ENCODE measurements around the gene FBXW11. TPM values are rescaled to one million over a fixed set of nuclear protein-coding genes. Genes with fewer than 3 reads are reported as not detected.
A peak's percentile ranks its signal among the peaks of the same experiment; 100 is the strongest.

Gene FBXW11
- polyA plus RNA-seq (2012; ENCODE audit: insufficient read depth, insufficient read length): 24.2 TPM

DNA sequence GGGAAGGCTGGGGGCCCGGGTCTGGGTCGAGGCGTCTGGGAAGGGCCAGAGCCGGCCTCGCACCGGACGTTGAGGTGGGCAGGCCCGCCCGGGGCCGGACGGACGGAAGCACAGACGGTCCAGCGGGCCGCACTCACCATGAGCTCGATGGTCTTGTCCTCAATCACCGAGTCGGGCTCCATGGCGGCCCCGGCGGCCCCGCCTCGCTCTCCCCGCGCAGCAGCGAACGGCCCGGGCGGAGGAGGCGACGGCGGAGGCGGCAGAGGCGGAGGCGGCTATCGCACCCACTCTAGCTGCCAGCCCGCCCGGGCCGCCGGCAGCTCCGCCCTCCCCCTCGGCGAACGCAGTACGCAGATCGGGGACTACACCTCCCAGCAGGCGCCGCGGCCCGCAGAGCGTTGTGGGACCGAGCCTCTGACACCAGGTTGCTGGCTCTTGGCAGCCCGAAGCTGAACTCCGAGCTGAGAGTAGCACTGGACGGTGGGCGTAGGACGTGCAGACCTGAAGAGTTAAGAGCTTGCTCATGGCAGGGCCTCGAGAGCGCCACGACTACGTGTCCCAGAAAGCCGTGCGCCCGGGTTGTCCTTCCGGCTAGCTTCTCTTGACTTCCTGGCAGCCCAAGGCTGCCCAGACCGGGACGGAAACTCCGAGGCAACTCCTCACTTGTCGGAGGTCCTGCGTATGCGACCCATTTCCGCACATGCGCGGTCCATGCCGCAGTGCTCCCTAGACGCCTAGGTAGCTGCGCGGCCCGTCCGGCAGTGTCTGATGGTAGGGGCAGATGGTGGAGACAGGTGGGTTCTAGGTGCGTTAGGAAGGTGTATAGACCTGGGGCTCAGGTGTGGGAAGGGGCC lies at the start of gene FBXW11:
Gene FBXW11, minus strand, starts transcription at position 318 of the 854 bp plus-strand sequence. Its CDS starts 136 bp downstream, at position 182.
- H3K4me3 ChIP-seq (ENCODE audit: low read length): peak within 1 kb of the TSS; percentile 99
- DNase-seq (ENCODE audit: low read depth, low spot score): peak; percentile 94

DNA sequence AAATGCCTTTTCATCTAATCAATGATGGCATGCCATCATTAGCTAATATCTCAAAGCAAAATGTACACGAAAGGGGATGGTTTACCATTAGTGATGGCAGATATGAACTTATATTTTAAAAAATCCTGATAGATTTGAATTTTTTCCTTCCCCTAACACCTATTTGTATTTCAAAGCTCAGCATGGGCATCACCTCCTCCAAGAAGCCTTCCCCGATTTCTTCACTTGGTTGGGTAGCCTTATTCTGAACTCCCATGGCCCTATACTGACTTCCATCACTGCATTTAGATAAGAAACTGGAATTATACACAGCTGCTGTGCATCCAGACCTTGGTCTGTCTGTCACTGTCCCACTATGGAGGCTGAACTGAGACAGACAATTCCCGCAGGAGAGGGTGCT lies 49.6 kb upstream of the FBXW11 start:
- no peak for DNase-seq (ENCODE audit: low read depth, low spot score)
- H3K4me3 ChIP-seq (ENCODE audit: low read length): no peak overlapping the region

DNA sequence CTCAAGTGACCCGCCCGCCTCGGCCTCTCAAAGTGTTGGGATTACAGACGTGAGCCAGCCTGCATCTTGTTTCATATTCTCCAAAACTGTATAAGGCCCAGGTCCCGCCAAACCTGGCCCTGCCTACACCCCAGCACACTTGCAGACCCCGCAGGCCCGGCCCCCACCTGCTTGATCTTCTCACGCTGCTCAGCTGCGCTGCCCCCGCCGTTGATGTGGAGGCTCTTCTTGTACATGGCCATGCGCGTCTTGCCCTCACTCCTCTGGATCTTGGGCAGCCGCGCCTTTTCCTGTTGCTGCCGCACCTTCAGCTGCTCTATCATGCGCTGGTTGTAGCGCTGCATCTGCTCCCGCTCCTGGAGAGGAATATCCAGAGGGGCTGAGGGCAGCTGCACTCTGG lies 49.0 kb upstream of the FBXW11 start:
- H3K4me3 ChIP-seq (ENCODE audit: low read length): no peak overlapping the region

DNA sequence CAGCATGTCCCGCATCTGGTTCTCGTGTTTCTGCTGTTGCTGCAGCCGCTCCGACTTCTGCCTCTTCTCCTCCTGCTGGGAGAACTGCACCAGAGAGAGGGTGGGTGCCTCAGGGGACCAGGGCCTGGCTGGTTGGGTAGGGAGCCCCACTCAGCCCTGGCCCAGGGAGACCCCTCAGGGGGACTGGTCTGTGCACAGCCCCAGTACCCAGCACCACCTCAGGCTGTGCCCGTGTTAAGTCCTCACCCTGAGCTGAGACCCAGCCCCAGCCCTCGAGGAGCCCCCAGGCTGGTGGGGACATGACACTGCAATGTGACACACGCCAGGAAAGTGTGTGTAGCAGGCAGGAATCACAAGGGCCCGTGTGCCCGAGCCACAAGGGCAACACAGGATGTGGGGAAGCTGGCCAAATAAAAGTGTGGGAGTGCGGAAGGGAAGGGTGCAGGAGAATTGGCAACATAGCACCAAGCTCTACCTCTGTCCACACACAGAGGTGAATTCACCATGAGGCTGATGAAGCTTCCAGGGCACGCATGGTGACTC lies 48.2 kb upstream of the FBXW11 start:
- DNase-seq (ENCODE audit: low read depth, low spot score): no peak
- no peak overlapping the region for H3K4me3 ChIP-seq (ENCODE audit: low read length)

More for the DNA sequence above, 49.0 kb upstream of the FBXW11 start:
- no peak for DNase-seq (ENCODE audit: low read depth, low spot score)

DNA sequence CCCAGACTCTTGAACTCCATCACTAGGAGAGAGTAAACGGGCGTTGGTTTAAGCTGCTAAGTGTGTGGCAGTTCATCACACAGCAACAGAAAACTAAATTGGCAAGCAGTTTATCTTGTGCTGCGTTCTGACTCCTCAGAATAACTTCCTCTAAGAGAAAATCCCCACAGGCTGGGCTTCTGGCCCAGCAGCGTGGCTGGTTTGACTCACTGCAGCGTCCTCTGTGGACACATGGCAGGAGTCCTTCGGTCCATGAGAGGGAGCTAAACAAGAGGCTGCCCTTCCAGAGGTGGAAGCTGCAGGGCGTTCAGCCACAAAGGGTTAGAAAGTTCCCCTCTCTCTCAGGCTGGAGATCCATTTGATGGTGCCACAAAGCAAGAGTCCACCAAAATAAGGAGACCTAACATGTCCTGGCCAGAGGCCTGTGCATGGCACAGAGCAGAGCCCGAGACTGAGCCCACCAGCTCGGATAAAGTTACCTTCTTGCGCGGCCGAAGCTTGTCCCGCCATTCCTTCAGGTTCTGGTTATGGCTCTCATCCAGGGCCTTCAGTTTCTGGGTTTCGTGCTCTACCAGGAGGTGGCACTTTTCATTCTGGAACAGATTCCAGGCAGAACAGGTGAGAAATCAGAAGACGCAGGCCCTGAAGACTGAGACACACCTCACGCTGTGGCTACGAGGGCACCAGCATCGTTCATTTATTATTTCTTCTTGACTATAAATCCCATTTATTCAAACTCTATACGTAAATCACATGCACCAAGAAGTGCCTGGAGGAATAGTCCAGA lies 46.2 kb upstream of the FBXW11 start:
- no peak for DNase-seq (ENCODE audit: low read depth, low spot score)
- H3K4me3 ChIP-seq (ENCODE audit: low read length): no peak overlapping the region

DNA sequence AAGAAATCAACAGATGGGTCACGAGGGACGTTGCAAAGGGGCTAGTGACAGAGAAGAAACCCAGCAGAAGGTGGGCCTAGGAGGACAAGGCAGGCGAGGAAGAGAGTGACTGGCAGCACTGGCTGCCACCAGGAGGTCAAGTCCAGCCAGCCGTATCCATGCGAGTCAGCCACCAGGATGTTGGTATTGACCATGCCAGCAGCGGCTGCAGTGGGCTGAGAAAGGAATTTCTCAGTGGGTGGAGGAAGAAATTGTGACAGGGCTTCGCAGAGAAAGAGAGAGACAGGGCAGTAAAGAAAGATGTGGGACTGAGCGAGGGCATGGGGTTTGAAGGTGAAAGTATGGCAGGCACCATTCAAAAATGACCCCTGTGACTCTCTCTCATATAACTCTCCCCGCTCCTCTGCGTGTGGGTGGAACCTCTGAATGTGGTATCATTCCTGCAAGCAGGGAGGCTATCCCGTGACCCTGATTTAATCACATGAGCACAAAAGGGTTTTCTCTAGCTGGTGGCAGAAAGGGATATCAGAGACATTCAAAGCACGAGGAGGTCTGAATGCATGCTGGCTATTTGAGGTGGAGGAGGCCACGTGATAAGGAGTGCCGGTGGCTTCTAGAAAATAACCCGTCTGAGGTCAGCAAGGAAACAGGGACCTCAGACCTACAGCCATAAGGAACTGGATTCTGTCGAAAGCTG lies 45.4 kb upstream of the FBXW11 start:
- no peak overlapping the region for H3K4me3 ChIP-seq (ENCODE audit: low read length)
- no peak for DNase-seq (ENCODE audit: low read depth, low spot score)

DNA sequence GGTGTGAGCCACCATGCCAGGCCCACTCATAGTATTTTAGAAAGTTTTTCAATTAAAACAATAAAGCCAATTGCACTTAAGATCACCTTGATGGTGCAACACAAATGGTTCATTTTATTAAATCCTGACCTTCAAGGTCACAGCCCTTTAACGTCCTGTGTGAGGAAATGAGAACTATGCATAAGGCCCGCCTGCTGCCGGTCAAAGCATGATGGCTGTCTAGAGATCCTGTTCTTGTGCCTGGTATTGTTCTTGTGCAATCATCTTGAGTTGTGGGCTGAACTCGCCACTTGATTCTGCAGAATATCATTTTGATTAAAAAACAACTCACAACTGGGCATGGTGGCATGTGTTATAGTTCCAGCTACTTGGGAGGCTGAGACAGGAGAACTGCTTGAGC lies 43.6 kb upstream of the FBXW11 start:
- no peak for DNase-seq (ENCODE audit: low read depth, low spot score)
- H3K4me3 ChIP-seq (ENCODE audit: low read length): no peak overlapping the region

DNA sequence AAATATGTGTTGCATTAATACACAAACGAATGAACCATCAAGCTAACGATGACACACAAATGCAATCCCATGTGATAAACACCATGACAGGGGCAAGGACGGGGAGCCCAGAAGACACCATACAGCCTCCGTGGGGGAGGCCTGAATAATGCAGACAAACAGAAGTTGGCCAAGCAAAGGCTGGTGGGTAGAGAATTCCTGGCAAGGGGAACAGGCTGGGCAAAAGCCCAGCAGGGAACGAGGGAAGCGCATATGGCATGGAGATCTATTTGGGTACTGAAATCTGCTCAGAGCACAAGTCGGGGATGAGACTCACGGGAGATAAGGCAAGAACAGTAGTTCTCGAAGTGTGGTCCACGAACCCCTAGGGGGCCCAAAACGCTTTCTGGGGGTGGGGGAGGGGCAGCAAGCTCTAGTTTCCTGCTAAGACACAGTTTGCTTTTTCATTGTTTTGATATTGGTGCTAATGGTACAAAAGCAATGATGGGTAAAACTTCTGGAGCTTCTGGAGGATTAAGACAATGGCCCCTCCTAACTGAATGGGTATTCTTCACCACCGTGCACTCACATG lies 42.9 kb upstream of the FBXW11 start:
- H3K4me3 ChIP-seq (ENCODE audit: low read length): no peak overlapping the region
- no peak for DNase-seq (ENCODE audit: low read depth, low spot score)

DNA sequence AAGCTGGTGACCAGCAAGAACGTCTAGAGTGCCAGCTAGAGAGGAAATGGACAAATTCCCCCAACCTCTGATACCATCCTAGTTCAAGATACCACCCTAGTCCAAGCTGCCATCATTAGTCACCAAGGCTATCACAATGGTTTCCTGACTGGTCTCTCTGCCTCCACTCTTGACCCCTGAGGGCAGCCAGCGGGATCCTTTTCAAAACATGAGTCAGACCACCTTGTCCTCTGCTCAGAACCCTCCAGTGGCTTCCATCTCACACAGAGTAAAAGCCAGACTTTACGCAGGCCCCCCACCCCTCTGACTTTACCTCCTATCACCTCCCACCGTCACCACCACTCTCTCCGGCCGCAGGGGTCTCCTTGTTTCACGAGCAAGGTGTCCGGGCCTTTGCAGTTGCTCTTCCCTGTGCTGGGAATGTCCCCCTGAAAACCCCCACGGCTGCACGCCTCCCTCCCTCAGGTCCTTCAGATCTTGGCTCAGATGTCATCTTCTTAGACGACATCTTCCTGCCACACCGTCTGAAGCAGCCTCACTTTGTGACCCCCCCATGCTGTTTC lies 42.2 kb upstream of the FBXW11 start:
- DNase-seq (ENCODE audit: low read depth, low spot score): no peak

DNA sequence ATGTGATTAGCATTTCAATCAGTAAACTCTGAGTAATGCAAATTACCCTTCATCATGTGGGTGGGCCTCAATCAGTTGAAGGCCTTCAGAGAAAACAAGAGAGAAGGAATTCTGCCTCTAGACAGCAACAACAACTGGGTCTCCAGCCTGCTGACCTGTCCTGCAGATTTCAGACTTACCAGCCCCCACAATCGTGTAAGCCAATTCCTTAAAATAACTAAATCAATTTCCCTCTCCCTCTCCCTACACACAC lies 41.7 kb upstream of the FBXW11 start:
- H3K4me3 ChIP-seq (ENCODE audit: low read length): no peak overlapping the region
- DNase-seq (ENCODE audit: low read depth, low spot score): no peak

More for the DNA sequence above, 42.2 kb upstream of the FBXW11 start:
- no peak overlapping the region for H3K4me3 ChIP-seq (ENCODE audit: low read length)

DNA sequence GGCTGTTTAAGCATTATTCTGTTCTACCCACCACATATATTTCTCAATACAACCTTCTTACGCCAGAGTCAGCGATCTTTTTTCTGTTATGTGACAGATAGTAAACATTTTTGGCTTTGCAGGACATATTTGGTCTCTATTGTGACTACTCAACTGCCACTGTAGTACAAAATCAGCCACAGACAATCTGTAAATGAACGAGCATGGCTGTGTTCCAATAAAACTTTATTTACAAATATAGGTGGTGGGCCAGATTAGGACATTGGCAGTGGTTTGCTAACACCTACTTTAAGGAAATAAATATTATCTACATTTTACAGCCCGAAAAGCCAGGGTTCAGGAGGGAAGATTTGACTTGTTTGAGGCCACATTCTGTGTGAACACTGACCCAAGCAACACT lies 40.2 kb upstream of the FBXW11 start:
- DNase-seq (ENCODE audit: low read depth, low spot score): no peak
- no peak overlapping the region for H3K4me3 ChIP-seq (ENCODE audit: low read length)

DNA sequence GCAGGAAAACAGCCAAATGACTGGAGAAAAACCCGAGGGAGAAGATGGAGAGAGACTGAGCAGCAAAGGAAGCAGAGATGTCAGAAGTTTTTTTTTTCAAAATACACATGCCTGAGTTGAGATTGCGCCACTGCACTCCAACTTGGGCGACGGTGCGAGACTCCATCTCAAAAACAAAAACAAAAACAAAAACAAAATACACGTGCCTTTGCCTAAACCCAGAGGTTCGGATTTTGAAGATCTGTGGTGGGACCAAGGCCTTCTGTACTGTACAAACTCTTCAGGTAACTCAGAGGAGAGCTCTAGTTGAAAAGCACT lies 38.8 kb upstream of the FBXW11 start:
- no peak overlapping the region for H3K4me3 ChIP-seq (ENCODE audit: low read length)
- DNase-seq (ENCODE audit: low read depth, low spot score): no peak

DNA sequence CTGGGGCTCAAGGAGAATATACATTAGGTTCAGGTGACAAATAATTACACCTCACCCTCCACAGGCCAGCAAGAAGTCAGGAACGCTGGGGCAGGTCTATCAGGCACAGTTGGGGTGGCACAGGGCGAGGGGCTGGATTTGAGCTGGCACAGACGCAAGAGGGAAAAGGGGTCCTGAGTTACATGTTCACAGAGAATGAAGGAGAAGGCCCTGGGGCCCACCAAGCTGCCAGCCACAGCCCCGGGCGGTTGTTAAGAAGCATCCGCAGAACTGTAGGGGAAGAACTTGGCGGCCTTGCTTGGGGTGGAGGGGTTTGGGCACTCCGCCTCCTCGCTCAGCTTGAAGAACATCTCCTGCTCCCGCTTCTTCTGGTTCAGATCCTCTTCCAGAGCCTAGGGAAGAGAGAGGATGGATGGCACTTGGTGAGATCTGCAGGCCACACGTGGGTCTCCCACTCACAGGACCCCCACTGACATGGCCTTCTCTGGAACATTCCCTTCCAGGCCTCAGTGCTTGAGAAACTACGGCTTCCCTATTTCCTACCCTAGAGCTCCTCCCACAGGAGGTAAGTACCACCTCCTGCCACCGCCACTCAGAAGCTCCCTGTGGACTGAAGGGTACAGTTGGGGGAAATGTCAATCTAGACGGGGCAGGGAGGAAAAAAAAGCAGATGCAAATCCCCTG lies 38.3 kb upstream of the FBXW11 start:
- no peak for DNase-seq (ENCODE audit: low read depth, low spot score)
- H3K4me3 ChIP-seq (ENCODE audit: low read length): no peak overlapping the region

DNA sequence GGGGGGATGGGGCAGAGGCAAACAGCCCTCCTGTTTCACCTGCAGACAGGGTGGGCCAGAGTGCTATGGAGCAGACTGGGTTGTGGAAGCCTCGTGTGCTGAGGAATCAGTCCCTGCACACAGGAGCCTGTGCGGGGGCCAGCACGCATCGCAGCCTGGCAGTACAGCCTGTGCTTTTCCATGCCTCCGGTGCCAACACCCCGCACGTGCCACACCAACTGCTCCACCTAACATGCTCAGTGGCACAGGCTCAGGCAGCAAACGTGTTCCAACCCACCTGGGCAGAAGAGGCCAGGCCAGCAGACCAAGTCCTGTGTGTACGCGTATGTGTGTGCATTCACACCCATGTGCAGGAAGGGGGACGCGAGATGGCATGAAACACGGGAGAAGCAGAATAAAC lies 37.4 kb upstream of the FBXW11 start:
- H3K4me3 ChIP-seq (ENCODE audit: low read length): no peak overlapping the region

DNA sequence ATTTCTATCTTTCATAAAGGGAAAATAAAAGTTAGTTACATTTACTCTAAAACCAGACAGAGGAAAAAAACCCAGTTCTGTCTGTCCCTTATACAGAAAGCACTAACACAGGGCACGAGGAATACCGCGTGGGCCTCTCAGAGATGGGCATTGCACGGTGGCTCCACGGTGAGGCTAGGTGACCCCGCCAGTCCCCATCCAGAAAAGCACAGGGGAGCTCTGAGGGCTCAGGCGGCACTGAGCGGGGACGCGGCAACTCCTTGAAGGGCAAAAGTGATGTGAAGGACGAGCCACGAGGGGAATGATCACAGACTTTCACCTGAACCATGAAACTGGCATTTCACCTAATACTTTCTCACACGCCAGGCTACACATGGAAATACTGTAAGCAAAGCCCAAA lies 35.7 kb upstream of the FBXW11 start:
- DNase-seq (ENCODE audit: low read depth, low spot score): no peak
- no peak overlapping the region for H3K4me3 ChIP-seq (ENCODE audit: low read length)

More for the DNA sequence above, 37.4 kb upstream of the FBXW11 start:
- DNase-seq (ENCODE audit: low read depth, low spot score): no peak

DNA sequence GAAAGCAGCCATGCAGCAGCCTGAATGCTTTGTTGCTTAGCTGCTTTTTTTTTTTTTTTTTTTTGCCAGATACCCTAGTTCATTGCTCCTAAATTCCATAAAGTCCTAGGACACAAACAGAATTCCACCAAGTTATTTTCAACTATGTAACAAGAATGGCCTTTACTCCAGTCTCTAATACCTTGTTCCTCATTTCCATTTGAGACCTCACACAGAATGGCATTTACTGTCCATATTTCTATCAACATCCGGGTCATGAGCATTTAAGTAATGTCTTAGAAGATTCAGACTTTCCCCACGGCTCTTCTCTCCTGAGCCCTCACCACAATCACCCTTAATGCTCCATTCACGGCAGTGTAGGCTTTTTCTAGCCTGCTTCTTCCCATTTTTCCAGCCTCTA lies 31.7 kb upstream of the FBXW11 start:
- DNase-seq (ENCODE audit: low read depth, low spot score): no peak

DNA sequence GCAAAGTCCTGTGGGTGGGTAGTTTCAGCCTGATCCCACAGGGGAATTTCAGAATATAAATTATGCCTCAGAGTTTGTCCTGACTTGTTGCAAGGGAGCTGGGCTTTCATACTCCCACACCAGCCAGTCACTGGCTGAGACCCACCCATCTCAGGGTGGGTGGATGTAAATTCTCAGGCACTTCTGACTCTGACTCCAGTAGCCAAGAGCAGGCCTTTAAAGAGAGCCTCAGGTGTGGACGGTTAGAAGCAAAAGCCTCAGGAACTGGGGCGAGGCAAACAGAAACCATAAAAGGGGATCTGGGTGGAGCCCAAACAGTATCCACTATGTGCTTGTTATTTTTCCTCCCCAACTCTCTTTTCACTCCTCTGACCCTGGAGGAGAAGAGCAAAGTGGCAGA lies 28.6 kb upstream of the FBXW11 start:
- no peak for DNase-seq (ENCODE audit: low read depth, low spot score)

More for the DNA sequence above, 31.7 kb upstream of the FBXW11 start:
- no peak overlapping the region for H3K4me3 ChIP-seq (ENCODE audit: low read length)

DNA sequence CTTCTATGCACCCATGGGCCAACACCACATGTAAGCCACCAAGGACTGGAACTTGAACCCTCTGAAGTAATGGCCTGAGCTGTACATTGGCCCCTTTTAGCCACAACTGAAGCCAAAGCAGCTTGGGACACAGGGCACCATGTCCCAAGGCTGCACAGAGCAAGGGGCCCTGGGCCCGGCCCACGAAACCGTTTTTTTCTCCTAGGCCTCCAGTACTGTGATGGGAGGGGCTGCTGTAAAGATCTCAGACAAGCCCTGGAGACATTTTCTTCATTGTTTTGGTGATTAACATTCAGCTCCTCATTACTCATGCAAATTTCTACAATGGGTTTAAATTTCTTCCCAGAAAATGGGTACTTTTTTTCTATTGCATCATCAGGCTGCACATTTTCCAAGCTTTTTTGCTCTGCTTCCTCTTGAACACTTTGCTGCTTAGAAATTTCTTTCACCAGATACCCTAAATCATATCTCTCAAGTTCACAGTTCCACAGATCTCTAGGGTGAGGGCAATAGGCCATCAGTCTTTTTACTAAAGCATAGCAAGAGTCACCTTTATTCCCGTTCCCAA lies 25.5 kb upstream of the FBXW11 start:
- H3K4me3 ChIP-seq (ENCODE audit: low read length): no peak overlapping the region
- DNase-seq (ENCODE audit: low read depth, low spot score): no peak

More for the DNA sequence above, 28.6 kb upstream of the FBXW11 start:
- H3K4me3 ChIP-seq (ENCODE audit: low read length): no peak overlapping the region
